ENCODE results near the gene TMEM217. TPM values are rescaled to one million over a fixed set of nuclear protein-coding genes. Genes with fewer than 3 reads are reported as not detected.

Gene TMEM217
- total and polyA plus RNA-seq, 2 of the 8 experiments (the other 6 are each of a cell fraction or from before 2014, with no cell fraction given): 0.60 to 1.1 TPM

DNA sequence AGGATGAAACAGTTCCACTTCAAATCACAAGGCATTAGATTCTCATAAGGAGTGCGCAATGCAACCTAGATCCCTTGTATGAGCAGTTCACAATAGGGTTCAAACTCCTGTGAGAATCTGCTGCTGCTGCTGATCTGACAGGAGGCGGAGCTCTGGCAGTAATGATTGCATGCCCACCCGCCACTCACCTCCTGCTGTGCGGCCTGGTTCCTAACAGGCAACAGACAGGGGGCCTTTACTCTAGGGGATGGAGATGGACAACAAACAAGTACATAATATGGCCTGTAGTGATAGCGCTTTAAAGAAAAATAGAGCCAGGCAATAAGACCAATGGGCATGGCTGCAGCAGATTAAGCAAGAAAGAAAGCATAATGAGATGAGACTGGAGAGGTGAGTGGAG lies 3.1 kb downstream of the TMEM217 start:
- FAIRE-seq (no peak), DNase-seq (ENCODE audit: low read depth in 1 of 2, low spot score in 2 of 2) (no peak)
- Histone ChIP-seq H3K23ac (ENCODE audit: insufficient read length) (no peak overlapping the region), H2BK15ac (ENCODE audit: low read length) (no peak overlapping the region), H2BK120ac (replicated peaks; ENCODE audit: low read depth, low read length) (no peak overlapping the region), H3K79me2 (ENCODE audit: control insufficient read depth in 1 of 2, insufficient read depth in 2 of 2, low read length in 2 of 2) (peaks cover 0 to 18% of the 10 kb centered on the region in 2 experiments; a peak in 2 of 4 replicates), H4K8ac (ENCODE audit: extremely low read depth, insufficient read depth, low read length) (no peak overlapping the region), H3K36me3 (ENCODE audit: control insufficient read depth in 2 of 4, insufficient read depth in 4 of 4, low read length in 3 of 4) (no peaks in the 10 kb centered on the region), H2AK5ac (ENCODE audit: low read depth, low read length) (no peak overlapping the region), H3K27me3 (replicated peaks in 1 of 4; ENCODE audit: control insufficient read depth in 3 of 4, extremely low read depth in 1 of 4, insufficient read depth in 3 of 4, low read length in 3 of 4) (no peaks in the 10 kb centered on the region), H3K18ac (ENCODE audit: extremely low read depth, low read length) (no peak overlapping the region), H3K4me2 (ENCODE audit: insufficient read depth in 1 of 2, low read depth in 2 of 2, low read length in 2 of 2) (no peak overlapping the region), H3K4me1 (replicated peaks in 1 of 4; ENCODE audit: control insufficient read depth in 3 of 4, insufficient read depth in 4 of 4, low read length in 3 of 4) (peaks cover 0 to 4% (median 3%) of the 10 kb centered on the region in 4 experiments; a peak in 3 of 7 replicates), H2BK20ac (ENCODE audit: low read length) (no peak overlapping the region), H4K20me1 (replicated peaks in 1 of 2; ENCODE audit: control insufficient read depth in 1 of 2, insufficient read depth in 2 of 2, low read length in 2 of 2) (no peaks in the 10 kb centered on the region), H3K27ac (ENCODE audit: low read depth, low read length) (no peak overlapping the region), H2AFZ (ENCODE audit: low read length) (no peak overlapping the region), H2BK12ac (ENCODE audit: low read depth, low read length) (no peak overlapping the region), H3K9me3 (ENCODE audit: insufficient read depth in 2 of 2, low read depth in 1 of 2, low read length in 1 of 2) (no peaks in the 10 kb centered on the region), H3K79me1 (ENCODE audit: low read depth, low read length) (no peaks in the 10 kb centered on the region), H3K14ac (ENCODE audit: insufficient read length) (no peak overlapping the region), H3K4me3 (ENCODE audit: extremely low read depth in 1 of 4, insufficient read depth in 2 of 4, low read depth in 3 of 4, low read length in 4 of 4) (no peak overlapping the region), H3K56ac (replicated peaks; ENCODE audit: insufficient read length, low read depth, low read length) (no peak overlapping the region), H3K9ac (replicated peaks in 1 of 4; ENCODE audit: extremely low read depth in 1 of 4, low read depth in 3 of 4, low read length in 3 of 4) (no peak overlapping the region), H3K23me2 (ENCODE audit: low read depth, low read length) (peaks cover 8% of the 10 kb centered on the region), H2BK5ac (ENCODE audit: low read depth, low read length) (no peak overlapping the region), H4K5ac (ENCODE audit: insufficient read length, low read depth, low read length) (no peak overlapping the region), H4K91ac (replicated peaks; ENCODE audit: insufficient read length, low read length) (no peak overlapping the region), H3K4ac (replicated peaks; ENCODE audit: insufficient read length, low read depth, low read length) (no peak overlapping the region)
- WGBS, 2 experiments (ENCODE audit: extremely low coverage in 1 of 2, insufficient coverage in 1 of 2, insufficient read length in 1 of 2, insufficient replicate concordance in 2 of 2, low coverage in 1 of 2, low lambda C conversion rate in 2 of 2, missing lambda C conversion rate in 1 of 2): 67% methylated on average over 5 of the region's 5 CpGs; no CpG with 5 or more reads in 1 of the 2 experiments
- CTCF ChIA-PET (ENCODE audit: partially characterized antibody): interaction anchor here (0.7 to 1.1 kb wide), 3 partner anchors 15 to 84 kb away, joined by 3 to 5 read pairs (median 3); no protein-coding TSS in a partner anchor
- TF ChIP-seq SAP30 (IDR thresholded peaks at IDR 0.05; ENCODE audit: insufficient read depth, insufficient replicate concordance, low read length) (no peak), SP4 (IDR thresholded peaks at IDR 0.05; ENCODE audit: low read length) (no peak), BACH1 (IDR thresholded peaks at IDR 0.05; ENCODE audit: low read length) (no peak), TCF12 (IDR thresholded peaks at IDR 0.05; ENCODE audit: low read depth, low read length) (no peak), EP300 (IDR thresholded peaks at IDR 0.05; ENCODE audit: borderline replicate concordance in 1 of 2, low read depth in 2 of 2, low read length in 2 of 2) (no peak), RFX5 (IDR thresholded peaks at IDR 0.05; ENCODE audit: borderline replicate concordance, low read depth, low read length) (no peak)
- POLR2A ChIA-PET (ENCODE audit: partially characterized antibody): no interaction called here
